GM12875 (cell line): ENCODE measurements around the gene ATP11A.

Experiments used
- H3K4me3 ChIP-seq: one replicate; pipeline ENCODE4 v1.5.1; 2011; ENCODE audit warnings: low read depth, low read length, control low read depth
- CTCF ChIP-seq: IDR thresholded peaks from 2 replicates; pipeline ENCODE4 v1.5.1; 2011; ENCODE audit warnings: low read depth, mild to moderate bottlenecking, control low read depth, inconsistent platforms, low read length, moderate library complexity, borderline replicate concordance; ENCODE audit not compliant: insufficient read depth

Gene ATP11A

GRCh38 chr13:112896736-112897602 is 207.1 kb downstream of the ATP11A start:
- no peak for TF ChIP-seq CTCF
- no peak overlapping the region for H3K4me3 ChIP-seq

- no peak overlapping the region for H3K4me3 ChIP-seq
- TF ChIP-seq CTCF = no peak
Measured at GRCh38 chr13:112897603-112897955, 207.7 kb downstream of the ATP11A start.

GRCh38 chr13:112897956-112898620 is 208.2 kb downstream of the ATP11A start:
- no peak overlapping the region for H3K4me3 ChIP-seq
- TF ChIP-seq CTCF = no peak

- no peak overlapping the region for H3K4me3 ChIP-seq
- no peak for TF ChIP-seq CTCF
Measured at GRCh38 chr13:112898621-112899280, 208.9 kb downstream of the ATP11A start.

- no peak for TF ChIP-seq CTCF
- H3K4me3 ChIP-seq = no peak overlapping the region
Measured at GRCh38 chr13:112899281-112900225, 209.7 kb downstream of the ATP11A start.

GRCh38 chr13:112900226-112900600 is 210.4 kb downstream of the ATP11A start:
- TF ChIP-seq CTCF = no peak
- H3K4me3 ChIP-seq = no peak overlapping the region
